Gastrocnemius medialis (tissue), 4 donors: ENCODE data around the gene ITPK1.

ENCODE experiments used
- CTCF ChIP-seq, 5 experiments: fragments of 450-650 bp in 3 of 5; fragments of 200-600 bp in 2 of 5; sonication (generic) in 2 of 5; IDR thresholded peaks in 4 of 5; conservative IDR thresholded peaks in 1 of 5; 1 replicate in 4 of 5; 2 replicates in 1 of 5; pipeline ENCODE4 v1.5.1; 2016 to 2019; ENCODE audit warnings: antibody characterized with exemption in 5 of 5, mild to moderate bottlenecking in 3 of 5, moderate library complexity in 3 of 5
- POLR2A ChIP-seq, 2 donors: fragments of 450-650 bp; IDR thresholded peaks; one replicate each; pipeline ENCODE4 v1.6.1; 2017; ENCODE audit warnings: antibody characterized with exemption in 2 of 2, mild to moderate bottlenecking in 2 of 2, moderate library complexity in 2 of 2

GRCh38 chr14:93067088-93067487 is 48.6 kb downstream of the ITPK1 start:
- TF ChIP-seq CTCF (IDR thresholded peaks at IDR 0.05 in 4 of 5, conservative IDR thresholded peaks at IDR 0.05 in 1 of 5): no peak
- no peak for TF ChIP-seq POLR2A (IDR thresholded peaks at IDR 0.05)
